ENCODE measurements around the gene NPHP4.

DNA sequence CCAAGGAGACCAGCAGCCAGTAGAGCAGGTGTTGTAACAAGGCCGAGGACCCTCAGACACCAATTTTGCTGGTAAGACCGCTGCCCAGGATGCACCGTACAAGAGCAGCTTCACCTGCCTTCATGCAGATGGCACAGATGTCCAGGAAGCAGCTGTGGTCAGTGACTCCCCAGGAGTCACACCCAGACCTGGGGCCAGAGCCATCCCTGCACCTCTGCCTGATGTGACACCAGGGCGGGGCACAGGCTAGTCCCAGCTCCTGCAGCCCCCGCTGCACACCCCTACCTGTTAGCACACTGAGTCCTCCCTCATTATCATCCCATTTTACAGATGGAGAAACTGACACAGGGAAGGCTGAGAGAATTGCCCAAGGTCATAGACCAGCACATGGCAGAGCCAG lies 37.1 kb upstream of the NPHP4 start:
- TF ChIP-seq, protein P1, sequence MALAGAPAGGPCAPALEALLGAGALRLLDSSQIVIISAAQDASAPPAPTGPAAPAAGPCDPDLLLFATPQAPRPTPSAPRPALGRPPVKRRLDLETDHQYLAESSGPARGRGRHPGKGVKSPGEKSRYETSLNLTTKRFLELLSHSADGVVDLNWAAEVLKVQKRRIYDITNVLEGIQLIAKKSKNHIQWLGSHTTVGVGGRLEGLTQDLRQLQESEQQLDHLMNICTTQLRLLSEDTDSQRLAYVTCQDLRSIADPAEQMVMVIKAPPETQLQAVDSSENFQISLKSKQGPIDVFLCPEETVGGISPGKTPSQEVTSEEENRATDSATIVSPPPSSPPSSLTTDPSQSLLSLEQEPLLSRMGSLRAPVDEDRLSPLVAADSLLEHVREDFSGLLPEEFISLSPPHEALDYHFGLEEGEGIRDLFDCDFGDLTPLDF (CRISPR knock-in tag; IDR thresholded peaks at IDR 0.05): no peak
- TF ChIP-seq TAF1 (IDR thresholded peaks at IDR 0.05; ENCODE audit: control insufficient read depth, extremely low read depth, insufficient read depth, low read length, severe bottlenecking) (no peak), ATF1 (CRISPR knock-in tag; IDR thresholded peaks at IDR 0.05) (no peak), ATF1 (tag; IDR thresholded peaks at IDR 0.05) (no peak), NRF1 (conservative IDR thresholded peaks at IDR 0.05 in 1 of 2, IDR thresholded peaks at IDR 0.05 in 1 of 2) (no peak)
